NCI-H1105 treated with DMSO at 0.1 percent for 48 hours (cell line): ENCODE measurements around the gene KPNB1.

Experiments used
- DNase-seq: peaks from one replicate; lab custom pipeline; 2025; lab: John Stamatoyannopoulos, UW

Gene KPNB1

GRCh38 chr17:47636273-47637030 is 13.3 kb upstream of the KPNB1 start:
- no peak for DNase-seq

DNA sequence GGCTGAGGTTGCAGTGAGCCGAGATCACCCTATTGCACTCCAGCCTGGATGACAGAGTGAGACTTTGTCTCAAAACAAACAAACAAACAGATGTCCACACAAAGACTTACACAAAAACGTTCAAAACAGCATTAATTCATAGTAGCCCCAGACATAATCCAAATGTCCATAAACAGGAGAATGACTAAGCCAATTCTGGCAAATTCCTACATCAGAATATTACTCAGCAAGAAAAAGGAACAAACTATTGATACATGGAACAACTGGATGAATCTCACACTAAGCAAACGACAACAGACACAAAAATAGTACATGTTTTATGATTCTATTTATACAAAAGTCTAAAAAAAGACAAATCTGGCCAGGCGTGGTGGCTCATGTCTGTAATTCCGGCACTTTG is 10.8 kb upstream of the KPNB1 start:
- no peak for DNase-seq

DNA sequence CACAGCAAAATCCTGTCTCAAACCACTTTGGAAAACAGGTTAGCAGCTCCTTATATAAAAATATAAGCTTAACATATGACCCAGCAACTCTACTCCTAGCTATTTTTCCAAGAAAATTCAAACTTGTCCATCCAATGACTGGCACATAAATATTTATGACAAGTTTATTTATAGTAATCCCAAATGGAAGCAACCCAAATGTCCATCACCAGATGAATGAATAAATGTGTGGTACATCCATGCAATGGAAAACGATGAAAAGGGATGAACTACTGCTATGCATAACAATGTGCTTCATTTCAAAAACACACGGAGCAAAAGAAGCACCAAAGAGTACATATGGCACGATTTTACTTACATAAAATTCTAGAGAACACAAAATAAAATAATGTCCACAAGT is 9.6 kb upstream of the KPNB1 start:
- DNase-seq = no peak

DNA sequence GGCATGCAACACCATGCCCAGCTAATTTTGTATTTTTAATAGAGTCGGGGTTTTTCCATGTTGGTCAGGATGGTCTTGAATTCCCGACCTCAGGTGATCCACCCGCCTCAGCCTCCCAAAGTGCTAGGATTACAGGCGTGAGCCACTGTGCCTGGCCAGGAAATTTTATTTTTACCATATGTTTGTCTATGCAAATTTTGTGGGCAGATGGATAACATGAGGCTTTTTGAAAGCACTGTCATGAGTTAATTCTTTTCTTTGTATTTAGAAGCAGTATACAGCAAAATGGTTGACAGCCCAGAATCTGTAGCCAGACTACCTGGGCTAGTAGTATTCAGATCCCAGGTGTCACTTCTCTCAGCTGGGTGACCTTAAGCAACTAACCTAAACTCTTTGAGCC is 8.5 kb upstream of the KPNB1 start:
- DNase-seq = no peak

GRCh38 chr17:47643116-47643515 is 6.6 kb upstream of the KPNB1 start:
- DNase-seq = no peak

DNA sequence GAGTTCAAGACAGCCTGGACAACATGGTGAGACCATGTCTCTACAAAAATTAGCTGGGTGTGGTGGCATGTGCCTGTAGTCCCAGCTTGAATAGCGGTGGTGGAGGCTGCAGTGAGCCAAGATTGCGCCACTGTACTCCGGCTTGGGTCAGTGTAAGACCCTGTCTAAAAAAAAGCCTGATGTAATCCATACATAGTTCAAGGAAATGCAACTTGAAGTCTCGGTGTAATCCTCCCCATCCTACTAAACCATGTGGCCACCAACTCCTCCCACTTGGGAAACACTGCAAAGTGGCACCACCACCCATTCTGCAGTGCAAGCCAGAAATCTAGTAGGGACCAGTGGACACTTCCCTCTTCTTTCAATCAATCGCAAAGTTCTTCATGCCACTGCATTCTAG is 5.4 kb upstream of the KPNB1 start:
- no peak for DNase-seq

- DNase-seq = peak; percentile 32
These were observed 329 bp downstream of the KPNB1 start for GRCh38 chr17:47649972-47650524.

DNA sequence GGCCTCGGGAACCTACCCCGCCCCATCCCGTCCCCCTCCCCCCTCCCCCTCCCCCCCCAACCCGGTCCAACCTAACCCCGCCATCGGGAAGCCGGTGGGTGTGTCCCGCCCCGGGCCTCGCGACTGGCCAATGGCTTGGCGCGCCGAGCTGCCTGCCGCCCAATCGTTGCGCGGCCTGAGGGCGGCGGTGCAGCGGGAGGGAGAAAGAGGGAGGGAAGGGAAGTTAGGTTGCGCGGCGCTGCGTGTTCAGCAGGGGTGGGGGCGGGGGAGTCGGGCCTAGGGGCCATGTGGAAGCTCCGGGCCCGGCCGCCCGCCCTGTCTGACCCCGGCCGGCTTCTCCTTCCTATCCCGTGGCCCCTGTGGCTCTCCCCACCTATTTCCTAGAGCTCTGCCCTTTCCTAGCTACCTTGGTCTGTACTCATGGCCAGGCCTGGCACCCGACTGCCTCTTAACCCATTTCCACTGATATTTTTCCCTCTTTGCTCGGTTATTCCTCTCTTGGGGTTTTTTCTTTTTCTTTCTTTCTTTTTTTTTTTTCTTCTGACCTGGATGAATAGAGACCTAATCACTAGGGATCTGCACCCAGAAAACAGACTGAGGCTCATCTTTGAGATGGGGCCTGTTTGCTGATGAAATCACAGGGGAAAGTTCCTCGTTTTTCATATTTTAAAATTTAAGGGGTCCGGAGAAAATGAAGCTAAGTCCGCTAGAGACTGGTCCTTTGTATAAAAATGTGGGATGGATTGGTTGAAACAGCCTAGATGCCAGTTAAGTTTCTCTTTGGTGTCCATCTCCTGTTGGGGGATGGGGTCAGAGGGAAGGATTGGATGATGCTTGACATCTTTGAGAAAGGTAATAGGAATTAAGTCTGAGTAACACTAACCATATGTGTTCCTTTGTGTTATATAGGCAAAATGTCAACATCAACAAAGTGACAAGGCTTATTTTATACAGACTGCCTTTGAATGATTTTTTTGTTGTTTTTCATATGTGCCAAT is 1.1 kb downstream of the KPNB1 start:
- DNase-seq = peak; percentile 94

DNA sequence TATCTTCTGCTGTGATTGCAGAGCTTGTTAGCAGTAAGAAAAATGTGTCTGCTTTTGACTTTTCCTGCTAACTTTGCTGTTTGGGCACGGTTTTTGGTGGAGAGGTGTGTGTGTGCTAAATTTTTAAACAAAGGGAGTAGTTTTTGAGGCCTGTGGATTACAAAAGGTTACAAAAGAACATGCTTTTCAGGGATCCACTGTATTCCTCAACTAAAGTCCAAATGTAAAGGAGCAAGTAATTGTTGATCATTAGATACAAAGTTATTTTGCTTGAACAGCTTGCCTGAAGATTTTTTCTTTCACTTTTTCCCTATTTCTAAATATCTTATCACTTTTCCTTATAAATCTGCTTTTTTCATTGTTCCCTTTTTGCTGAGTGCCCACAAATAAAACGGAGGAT is 2.0 kb downstream of the KPNB1 start:
- DNase-seq = no peak

GRCh38 chr17:47652570-47652969 is 2.9 kb downstream of the KPNB1 start:
- no peak for DNase-seq

- no peak for DNase-seq
These were observed 3.7 kb downstream of the KPNB1 start for GRCh38 chr17:47653442-47653841.

DNA sequence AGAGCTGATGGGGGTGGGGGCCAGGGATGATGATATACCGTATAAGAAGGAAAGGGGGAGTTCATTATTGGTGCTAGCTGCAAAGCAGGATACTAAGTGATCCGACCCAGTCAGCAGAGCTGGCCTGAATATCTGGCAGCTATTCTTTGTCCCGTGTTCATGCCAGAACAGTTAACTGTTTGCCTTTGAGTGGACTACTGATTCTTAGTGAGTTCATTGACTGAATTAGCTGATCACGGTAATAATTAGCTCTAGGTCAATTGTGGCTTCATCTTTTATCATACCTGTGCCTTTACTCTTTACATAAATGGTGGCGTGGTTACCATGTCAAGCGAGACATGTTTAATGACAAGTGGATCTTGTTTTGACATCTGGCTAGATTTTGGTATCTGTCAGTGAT is 5.3 kb downstream of the KPNB1 start:
- DNase-seq = no peak

DNA sequence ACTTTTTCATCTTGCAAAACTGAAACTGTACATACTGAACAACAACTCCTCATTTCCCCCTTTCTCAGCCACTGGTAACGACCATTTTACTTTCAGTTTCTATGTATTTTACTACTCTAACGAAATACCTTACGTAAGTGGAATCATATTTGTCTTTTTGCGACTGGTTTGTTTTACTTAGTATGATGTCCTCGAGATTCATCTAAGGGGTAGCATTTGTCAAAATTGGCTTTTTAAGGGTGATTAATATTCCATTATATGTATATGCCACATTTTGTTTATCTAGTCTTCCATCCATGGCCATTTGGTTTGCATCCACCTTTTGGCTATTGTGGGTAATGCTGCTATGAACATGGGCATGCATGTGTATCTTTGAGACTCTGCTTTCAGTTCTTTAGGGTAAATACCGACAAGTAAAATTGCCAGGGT is 10.4 kb downstream of the KPNB1 start:
- no peak for DNase-seq

DNA sequence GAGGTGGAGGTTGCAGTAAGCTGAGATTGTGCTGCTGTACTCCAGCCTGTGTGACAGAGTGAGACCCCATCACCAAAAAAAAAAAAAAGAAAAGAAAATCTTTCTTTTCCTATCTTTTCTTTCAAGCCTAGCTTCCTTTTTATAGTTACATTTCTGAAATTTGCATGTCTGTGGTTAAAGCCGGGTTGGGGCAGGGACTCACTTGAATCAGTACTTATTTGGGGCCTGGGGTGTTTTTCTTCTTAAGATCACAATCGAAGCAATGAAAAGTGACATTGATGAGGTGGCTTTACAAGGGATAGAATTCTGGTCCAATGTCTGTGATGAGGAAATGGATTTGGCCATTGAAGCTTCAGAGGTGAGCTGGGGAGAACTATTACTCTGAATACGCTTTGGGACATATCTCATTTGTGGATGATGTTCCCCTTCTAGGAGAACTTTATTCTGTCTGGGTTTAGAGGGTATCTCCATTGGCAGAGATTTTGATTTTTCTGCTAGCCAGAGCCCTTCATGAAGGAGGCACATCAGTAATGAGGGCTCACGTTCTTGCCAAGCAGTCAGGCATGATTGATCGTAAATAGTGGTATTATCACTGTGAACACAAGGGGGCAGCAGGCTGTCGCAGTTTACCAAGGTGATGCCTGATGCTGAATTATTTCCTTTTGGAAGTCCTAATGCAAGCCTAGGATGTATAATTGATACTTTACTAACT is 14.3 kb downstream of the KPNB1 start:
- peak; percentile 62 for DNase-seq

GRCh38 chr17:47664624-47664941 is 14.9 kb downstream of the KPNB1 start:
- no peak for DNase-seq

- no peak for DNase-seq
These were observed 15.9 kb downstream of the KPNB1 start for GRCh38 chr17:47665655-47666054.

GRCh38 chr17:47669081-47669480 is 19.4 kb downstream of the KPNB1 start:
- no peak for DNase-seq

- DNase-seq = no peak
These were observed 20.3 kb downstream of the KPNB1 start for GRCh38 chr17:47670064-47670463.

DNA sequence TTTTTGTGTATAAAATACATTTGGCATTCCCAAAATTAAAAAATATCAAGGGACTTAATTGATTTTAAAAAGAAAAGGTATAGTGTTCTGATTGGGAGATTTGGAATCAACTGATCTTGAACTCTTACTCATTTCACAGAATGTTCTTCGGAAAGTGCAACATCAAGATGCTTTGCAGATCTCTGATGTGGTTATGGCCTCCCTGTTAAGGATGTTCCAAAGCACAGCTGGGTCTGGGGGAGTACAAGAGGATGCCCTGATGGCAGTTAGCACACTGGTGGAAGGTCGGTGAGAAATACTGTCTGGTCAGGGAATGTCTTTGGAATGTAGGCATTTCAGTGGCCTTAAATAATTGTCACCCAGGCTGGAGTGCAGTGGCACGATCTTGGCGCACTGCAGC is 24.8 kb downstream of the KPNB1 start:
- no peak for DNase-seq

DNA sequence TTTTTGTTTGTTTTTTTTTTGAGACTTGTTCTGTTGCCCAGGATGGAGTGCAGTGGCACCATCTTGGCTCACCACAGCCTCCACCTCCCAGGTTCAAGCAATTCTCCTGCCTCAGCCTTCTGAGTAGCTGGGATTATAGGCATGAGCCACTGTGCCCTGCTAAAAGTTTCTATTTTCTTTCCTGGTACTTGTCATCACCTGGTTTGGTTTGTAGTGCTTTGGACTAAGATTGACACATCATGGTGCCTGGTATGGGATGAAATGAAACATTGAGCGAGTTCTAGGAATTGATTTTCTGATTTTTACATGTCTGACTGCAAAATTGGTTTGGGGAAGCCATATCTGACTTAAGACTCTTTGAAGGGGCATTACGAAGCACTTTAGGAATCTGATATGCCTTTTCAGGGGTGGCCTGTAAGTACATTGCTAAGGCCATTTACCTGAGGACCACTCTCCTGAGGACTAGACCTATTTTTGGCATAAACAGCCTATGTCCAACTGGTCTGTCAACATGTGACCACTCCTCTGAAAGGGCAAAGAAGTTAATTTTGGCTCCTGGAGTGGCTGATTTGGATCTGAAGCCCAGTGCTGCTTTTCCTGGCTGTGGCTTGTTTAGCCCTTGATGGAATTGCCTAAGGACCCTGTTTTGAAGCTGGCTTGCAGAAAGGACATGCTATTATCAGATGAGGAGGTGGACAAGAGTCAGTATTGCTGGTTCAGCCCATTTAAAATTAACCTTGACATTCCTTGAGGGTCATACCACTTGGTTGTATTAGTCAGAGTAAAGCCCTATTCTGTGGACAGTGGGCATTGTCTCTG is 25.9 kb downstream of the KPNB1 start:
- DNase-seq = no peak

- DNase-seq = no peak
These were observed 26.4 kb downstream of the KPNB1 start for GRCh38 chr17:47676199-47676472.
